ENCODE measurements around the gene APOBEC2.

Gene APOBEC2

DNA sequence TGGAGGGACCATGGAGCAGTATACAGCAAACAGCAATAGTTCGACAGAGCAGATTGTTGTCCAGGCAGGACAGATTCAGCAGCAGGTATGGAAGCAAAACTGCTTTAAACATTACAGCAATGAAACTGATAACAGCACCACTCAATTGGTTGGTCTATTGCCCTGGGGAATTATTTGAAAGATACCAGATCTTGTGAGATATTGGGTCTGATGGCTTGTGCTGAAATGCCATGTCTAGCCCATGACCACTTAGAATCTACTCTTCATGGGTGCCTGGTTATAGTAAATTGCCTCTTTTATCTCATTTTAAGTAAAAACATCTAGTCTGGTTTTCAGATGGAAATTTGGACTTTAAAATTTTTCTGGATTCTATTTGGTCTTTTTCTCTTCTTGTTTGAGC lies 26.1 kb downstream of the APOBEC2 start:
- H4K20me1 ChIP-seq (ENCODE audit: insufficient read depth, low read length) = peaks cover 63% of the 10 kb centered on the region
- peaks cover 98% of the 10 kb centered on the region for H3K79me2 ChIP-seq (ENCODE audit: insufficient read depth, low read length)
- H3K36me3 ChIP-seq (ENCODE audit: insufficient read depth, low read length) = peaks cover 83% of the 10 kb centered on the region
- TF ChIP-seq EZH2 (IDR thresholded peaks at IDR 0.05; ENCODE audit: borderline replicate concordance, low read depth, low read length, severe bottlenecking) = no peak
- TF ChIP-seq, protein P1, sequence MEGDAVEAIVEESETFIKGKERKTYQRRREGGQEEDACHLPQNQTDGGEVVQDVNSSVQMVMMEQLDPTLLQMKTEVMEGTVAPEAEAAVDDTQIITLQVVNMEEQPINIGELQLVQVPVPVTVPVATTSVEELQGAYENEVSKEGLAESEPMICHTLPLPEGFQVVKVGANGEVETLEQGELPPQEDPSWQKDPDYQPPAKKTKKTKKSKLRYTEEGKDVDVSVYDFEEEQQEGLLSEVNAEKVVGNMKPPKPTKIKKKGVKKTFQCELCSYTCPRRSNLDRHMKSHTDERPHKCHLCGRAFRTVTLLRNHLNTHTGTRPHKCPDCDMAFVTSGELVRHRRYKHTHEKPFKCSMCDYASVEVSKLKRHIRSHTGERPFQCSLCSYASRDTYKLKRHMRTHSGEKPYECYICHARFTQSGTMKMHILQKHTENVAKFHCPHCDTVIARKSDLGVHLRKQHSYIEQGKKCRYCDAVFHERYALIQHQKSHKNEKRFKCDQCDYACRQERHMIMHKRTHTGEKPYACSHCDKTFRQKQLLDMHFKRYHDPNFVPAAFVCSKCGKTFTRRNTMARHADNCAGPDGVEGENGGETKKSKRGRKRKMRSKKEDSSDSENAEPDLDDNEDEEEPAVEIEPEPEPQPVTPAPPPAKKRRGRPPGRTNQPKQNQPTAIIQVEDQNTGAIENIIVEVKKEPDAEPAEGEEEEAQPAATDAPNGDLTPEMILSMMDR (IDR thresholded peaks at IDR 0.05; ENCODE audit: borderline replicate concordance, extremely low read depth, low read length, poor library complexity, severe bottlenecking) = no peak
- DNase-seq = no peak
- no peak overlapping the region for H3K4me3 ChIP-seq (ENCODE audit: low read depth in 1 of 2, low read length in 2 of 2)
- no peak overlapping the region for H3K9ac ChIP-seq (ENCODE audit: low read depth, low read length)
- H2AFZ ChIP-seq (ENCODE audit: low read depth, low read length) = no peak overlapping the region
- H3K4me2 ChIP-seq (ENCODE audit: insufficient read depth, low read length) = peak overlapping the region; percentile 15; the same call in 1 of the 2 replicates
- H3K9me3 ChIP-seq (ENCODE audit: insufficient read depth, low read length, severe bottlenecking) = no peaks in the 10 kb centered on the region
- ATAC-seq (ENCODE audit: insufficient read depth, low read depth) = no peak
- no peak overlapping the region for H3K27ac ChIP-seq (ENCODE audit: low read length)
- H3K4me1 ChIP-seq (ENCODE audit: insufficient read depth, low read length) = peaks cover 42% of the 10 kb centered on the region
- no peaks in the 10 kb centered on the region for H3K27me3 ChIP-seq (ENCODE audit: insufficient read depth, low read length, poor library complexity)

DNA sequence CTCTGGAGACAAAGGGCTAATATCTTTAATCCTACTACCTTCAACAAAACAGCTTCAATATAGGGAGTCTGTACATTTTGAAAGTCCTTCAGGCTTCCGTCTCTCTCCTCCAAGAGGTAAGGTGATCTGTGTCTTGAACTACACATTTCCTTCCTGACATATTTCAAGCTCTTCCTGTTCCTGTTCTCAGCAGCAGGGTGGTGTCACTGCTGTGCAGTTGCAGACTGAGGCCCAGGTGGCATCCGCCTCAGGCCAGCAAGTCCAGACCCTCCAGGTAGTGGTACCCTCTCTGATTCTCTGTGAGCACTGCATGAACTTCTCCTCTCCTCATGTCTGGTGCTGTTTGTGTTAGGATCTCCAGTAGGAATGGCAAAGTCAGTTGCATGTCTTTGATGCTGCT lies 27.6 kb downstream of the APOBEC2 start:
- no peak for ATAC-seq (ENCODE audit: insufficient read depth, low read depth)
- H3K36me3 ChIP-seq (ENCODE audit: insufficient read depth, low read length) = peaks cover 87% of the 10 kb centered on the region
- TF ChIP-seq, protein P1 (IDR thresholded peaks at IDR 0.05; ENCODE audit: borderline replicate concordance, extremely low read depth, low read length, poor library complexity, severe bottlenecking) = no peak
- TF ChIP-seq EZH2 (IDR thresholded peaks at IDR 0.05; ENCODE audit: borderline replicate concordance, low read depth, low read length, severe bottlenecking) = no peak
- H3K9me3 ChIP-seq (ENCODE audit: insufficient read depth, low read length, severe bottlenecking) = no peaks in the 10 kb centered on the region
- no peak overlapping the region for H3K4me2 ChIP-seq (ENCODE audit: insufficient read depth, low read length)
- no peak overlapping the region for H3K4me3 ChIP-seq (ENCODE audit: low read depth in 1 of 2, low read length in 2 of 2)
- no peak overlapping the region for H2AFZ ChIP-seq (ENCODE audit: low read depth, low read length)
- peaks cover 26% of the 10 kb centered on the region for H3K4me1 ChIP-seq (ENCODE audit: insufficient read depth, low read length)
- no peak for DNase-seq
- peaks cover 96% of the 10 kb centered on the region for H3K79me2 ChIP-seq (ENCODE audit: insufficient read depth, low read length)
- H3K27me3 ChIP-seq (ENCODE audit: insufficient read depth, low read length, poor library complexity) = no peaks in the 10 kb centered on the region
- no peak overlapping the region for H3K27ac ChIP-seq (ENCODE audit: low read length)
- H4K20me1 ChIP-seq (ENCODE audit: insufficient read depth, low read length) = peaks cover 48% of the 10 kb centered on the region; the same call in 1 of the 2 replicates
- H3K9ac ChIP-seq (ENCODE audit: low read depth, low read length) = no peak overlapping the region

DNA sequence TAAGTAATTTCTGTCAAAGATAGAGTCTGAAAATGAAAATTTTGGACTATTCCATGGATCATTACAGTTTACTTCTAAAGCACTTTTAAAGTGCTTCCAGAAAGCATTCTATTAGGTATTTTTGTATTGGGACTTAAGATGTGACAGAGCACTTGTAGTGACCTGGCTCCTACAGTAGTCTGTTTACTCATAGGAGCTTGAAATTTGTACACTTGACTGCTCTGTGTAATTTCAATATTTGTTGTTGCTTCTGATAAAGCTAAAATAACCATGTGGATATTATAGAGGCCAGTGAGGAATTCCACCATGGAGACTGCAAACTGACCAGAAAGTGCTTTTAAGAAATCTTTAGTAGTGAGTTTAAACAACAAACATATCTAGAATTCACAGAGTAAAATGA lies 30.1 kb downstream of the APOBEC2 start:
- peaks cover 9% of the 10 kb centered on the region; the same call in 1 of the 2 replicates for H3K4me1 ChIP-seq (ENCODE audit: insufficient read depth, low read length)
- H4K20me1 ChIP-seq (ENCODE audit: insufficient read depth, low read length) = peaks cover 33% of the 10 kb centered on the region; the same call in 1 of the 2 replicates
- DNase-seq (no peak), ATAC-seq (ENCODE audit: insufficient read depth, low read depth) (no peak)
- H3K4me2 ChIP-seq (ENCODE audit: insufficient read depth, low read length) = no peak overlapping the region
- H3K9me3 ChIP-seq (ENCODE audit: insufficient read depth, low read length, severe bottlenecking) = no peaks in the 10 kb centered on the region
- H3K27ac ChIP-seq (ENCODE audit: low read length) = no peak overlapping the region
- H3K36me3 ChIP-seq (ENCODE audit: insufficient read depth, low read length) = peaks cover 94% of the 10 kb centered on the region
- H3K4me3 ChIP-seq (ENCODE audit: low read depth in 1 of 2, low read length in 2 of 2) = no peak overlapping the region
- no peak overlapping the region for H2AFZ ChIP-seq (ENCODE audit: low read depth, low read length)
- TF ChIP-seq, protein P1 (IDR thresholded peaks at IDR 0.05; ENCODE audit: borderline replicate concordance, extremely low read depth, low read length, poor library complexity, severe bottlenecking) = no peak
- no peak for TF ChIP-seq EZH2 (IDR thresholded peaks at IDR 0.05; ENCODE audit: borderline replicate concordance, low read depth, low read length, severe bottlenecking)
- H3K27me3 ChIP-seq (ENCODE audit: insufficient read depth, low read length, poor library complexity) = no peaks in the 10 kb centered on the region
- no peak overlapping the region for H3K9ac ChIP-seq (ENCODE audit: low read depth, low read length)
- H3K79me2 ChIP-seq (ENCODE audit: insufficient read depth, low read length) = peaks cover 92% of the 10 kb centered on the region

DNA sequence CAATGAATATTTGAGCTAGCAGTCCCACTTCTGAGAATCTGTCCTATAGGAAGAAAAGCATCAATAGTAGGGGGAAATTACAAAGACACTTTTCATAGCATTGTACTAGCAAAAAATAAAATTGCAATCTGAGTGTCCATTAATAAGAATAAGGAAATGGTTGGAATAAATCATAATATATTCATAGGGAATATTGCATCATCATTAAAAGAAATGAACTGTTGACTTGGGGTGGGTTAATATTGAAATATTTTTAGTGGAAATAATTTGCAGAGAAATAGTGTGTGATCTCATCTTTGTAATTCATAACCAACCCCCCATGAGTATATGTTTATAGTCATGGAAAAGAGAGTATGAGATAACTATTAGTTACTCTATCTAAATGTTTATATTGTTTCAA lies 32.2 kb downstream of the APOBEC2 start:
- peaks cover 18% of the 10 kb centered on the region; the same call in 1 of the 2 replicates for H4K20me1 ChIP-seq (ENCODE audit: insufficient read depth, low read length)
- no peak overlapping the region for H3K9ac ChIP-seq (ENCODE audit: low read depth, low read length)
- peaks cover 91% of the 10 kb centered on the region for H3K36me3 ChIP-seq (ENCODE audit: insufficient read depth, low read length)

More for the DNA sequence above, 32.2 kb downstream of the APOBEC2 start:
- ATAC-seq (ENCODE audit: insufficient read depth, low read depth) (no peak), DNase-seq (no peak)
- Histone ChIP-seq H3K4me2 (ENCODE audit: insufficient read depth, low read length) (no peak overlapping the region), H3K79me2 (ENCODE audit: insufficient read depth, low read length) (peaks cover 79% of the 10 kb centered on the region), H2AFZ (ENCODE audit: low read depth, low read length) (no peak overlapping the region), H3K4me3 (ENCODE audit: low read depth in 1 of 2, low read length in 2 of 2) (no peak overlapping the region), H3K27me3 (ENCODE audit: insufficient read depth, low read length, poor library complexity) (no peaks in the 10 kb centered on the region), H3K27ac (ENCODE audit: low read length) (no peak overlapping the region), H3K4me1 (ENCODE audit: insufficient read depth, low read length) (no peaks in the 10 kb centered on the region), H3K9me3 (ENCODE audit: insufficient read depth, low read length, severe bottlenecking) (no peaks in the 10 kb centered on the region)
- TF ChIP-seq, protein P1 (IDR thresholded peaks at IDR 0.05; ENCODE audit: borderline replicate concordance, extremely low read depth, low read length, poor library complexity, severe bottlenecking) = no peak
- no peak for TF ChIP-seq EZH2 (IDR thresholded peaks at IDR 0.05; ENCODE audit: borderline replicate concordance, low read depth, low read length, severe bottlenecking)
